Measurements from ENCODE around the gene PRR15L. TPM values are rescaled to one million over a fixed set of nuclear protein-coding genes. Genes with fewer than 3 reads are reported as not detected.

The PRR15L gene
- total RNA-seq, 6 experiments from 2014 or later = not detected

- H3K27me3 Mint-ChIP-seq (ENCODE audit: insufficient read depth) = no peaks in the 10 kb centered on the region; the same call in 1 of the 2 replicates
- no peak for TF ChIP-seq CTCF (IDR thresholded peaks at IDR 0.05)
- DNase-seq = no peak
- H3K27ac Mint-ChIP-seq = no peak overlapping the region
- H3K9me3 Mint-ChIP-seq = no peaks in the 10 kb centered on the region
- H3K36me3 Mint-ChIP-seq (ENCODE audit: low read depth) = no peaks in the 10 kb centered on the region
- H3K4me3 Mint-ChIP-seq = no peak overlapping the region
- peaks cover 9% of the 10 kb centered on the region; the same call in 1 of the 2 replicates for H3K4me1 Mint-ChIP-seq (ENCODE audit: low read depth)
Measured at GRCh38 chr17:47986520-47986919, 28.8 kb upstream of the PRR15L start.

DNA sequence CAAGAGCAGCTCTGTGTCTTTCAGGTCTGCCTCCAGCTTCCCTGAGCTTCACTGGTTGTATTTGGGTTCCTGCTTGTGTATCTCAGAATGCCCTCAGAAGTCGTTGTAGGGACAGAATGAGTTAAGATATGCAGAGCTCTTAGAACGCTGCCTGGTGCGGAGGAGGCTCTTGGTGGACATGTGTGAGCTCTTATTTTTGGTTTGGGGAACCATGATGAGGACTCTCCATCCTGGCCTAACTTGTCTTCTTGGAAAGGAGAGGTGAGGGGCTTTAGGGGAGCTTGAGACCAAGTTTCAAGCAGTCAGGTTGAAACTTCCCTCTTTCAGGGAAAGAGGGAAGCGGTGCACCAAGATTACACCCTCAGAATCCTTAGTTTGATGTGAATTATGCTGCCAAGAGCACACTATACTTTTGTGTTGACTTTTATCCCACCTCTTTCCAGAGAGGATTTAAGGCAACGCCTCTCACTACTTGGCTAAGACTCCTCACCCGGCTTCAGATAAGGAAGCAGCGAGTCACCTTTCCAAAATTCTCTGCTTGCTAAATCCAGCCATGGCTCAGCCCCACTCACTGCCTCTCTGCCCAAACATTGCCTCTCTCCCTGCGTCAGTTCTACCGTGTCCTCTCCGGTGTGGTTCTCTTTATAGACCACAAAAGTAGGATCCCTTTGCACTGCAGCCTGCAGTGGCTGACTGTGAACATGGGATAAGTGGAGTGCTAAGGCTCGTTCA is 26.0 kb upstream of the PRR15L start:
- no peak overlapping the region for H3K4me3 Mint-ChIP-seq
- no peak for TF ChIP-seq CTCF (IDR thresholded peaks at IDR 0.05)
- no peak overlapping the region for H3K27ac Mint-ChIP-seq
- no peaks in the 10 kb centered on the region; the same call in 1 of the 2 replicates for H3K27me3 Mint-ChIP-seq (ENCODE audit: insufficient read depth)
- peaks cover 7% of the 10 kb centered on the region for H3K36me3 Mint-ChIP-seq (ENCODE audit: low read depth)
- no peaks in the 10 kb centered on the region for H3K9me3 Mint-ChIP-seq
- H3K4me1 Mint-ChIP-seq (ENCODE audit: low read depth) = peaks cover 9% of the 10 kb centered on the region; the same call in 1 of the 2 replicates
- no peak for DNase-seq

- Mint-ChIP-seq H3K36me3 (ENCODE audit: low read depth) (peaks cover 10% of the 10 kb centered on the region), H3K4me1 (ENCODE audit: low read depth) (peaks cover 8% of the 10 kb centered on the region; the same call in 1 of the 2 replicates)
Measured at GRCh38 chr17:47982645-47983390, 25.1 kb upstream of the PRR15L start.

GRCh38 chr17:47982091-47982617 is 24.5 kb upstream of the PRR15L start:
- Mint-ChIP-seq H3K9me3 (no peaks in the 10 kb centered on the region), H3K4me3 (no peak overlapping the region), H3K36me3 (ENCODE audit: low read depth) (peaks cover 10% of the 10 kb centered on the region), H3K27me3 (ENCODE audit: insufficient read depth) (no peaks in the 10 kb centered on the region; the same call in 1 of the 2 replicates), H3K27ac (no peak overlapping the region), H3K4me1 (ENCODE audit: low read depth) (peaks cover 1% of the 10 kb centered on the region; the same call in 1 of the 2 replicates)
- DNase-seq = no peak
- TF ChIP-seq CTCF (IDR thresholded peaks at IDR 0.05) = no peak

More at GRCh38 chr17:47982645-47983390, 25.1 kb upstream of the PRR15L start:
- Mint-ChIP-seq H3K27ac (no peak overlapping the region), H3K27me3 (ENCODE audit: insufficient read depth) (no peaks in the 10 kb centered on the region; the same call in 1 of the 2 replicates), H3K4me3 (no peak overlapping the region), H3K9me3 (no peaks in the 10 kb centered on the region)
- DNase-seq = no peak
- TF ChIP-seq CTCF (IDR thresholded peaks at IDR 0.05) = no peak

- peaks cover 10% of the 10 kb centered on the region for H3K36me3 Mint-ChIP-seq (ENCODE audit: low read depth)
- no peak overlapping the region for H3K27ac Mint-ChIP-seq
- no peak for TF ChIP-seq CTCF (IDR thresholded peaks at IDR 0.05)
- no peak for DNase-seq
- no peaks in the 10 kb centered on the region; the same call in 1 of the 2 replicates for H3K27me3 Mint-ChIP-seq (ENCODE audit: insufficient read depth)
- H3K4me1 Mint-ChIP-seq (ENCODE audit: low read depth) = no peaks in the 10 kb centered on the region; the same call in 1 of the 2 replicates
- no peaks in the 10 kb centered on the region for H3K9me3 Mint-ChIP-seq
- no peak overlapping the region for H3K4me3 Mint-ChIP-seq
Measured at GRCh38 chr17:47981462-47981861, 23.8 kb upstream of the PRR15L start.

Data from HFFc6 (cell line).